GM19025 (cell line): ENCODE measurements around the gene MYL10.
"Not testable (repeated sequence)": the region's sequence is repeated elsewhere in the genome, so short reads cannot be mapped to it uniquely, and the experiment has no call there.

Experiments used
- ATAC-seq: cut with Tn5 transposase; IDR thresholded peaks from one replicate; pipeline ENCODE4 v1.9.1; 2021; ENCODE audit warnings: mild to moderate bottlenecking, low read depth, moderate library complexity; ENCODE audit not compliant: unreplicated experiment

MYL10 gene

GRCh38 chr7:101657171-101657570 is 28.1 kb upstream of the MYL10 start:
- ATAC-seq, result no peak

- no peak for ATAC-seq
Measured at GRCh38 chr7:101651112-101651511, 22.0 kb upstream of the MYL10 start.

GRCh38 chr7:101650579-101651081 is 21.5 kb upstream of the MYL10 start:
- ATAC-seq, result no peak

- ATAC-seq, result not testable (repeated sequence)
Measured at GRCh38 chr7:101647876-101648275, 18.8 kb upstream of the MYL10 start.

- no peak for ATAC-seq
Measured at GRCh38 chr7:101645951-101646350, 16.9 kb upstream of the MYL10 start.

- no peak for ATAC-seq
Measured at GRCh38 chr7:101644879-101645278, 15.8 kb upstream of the MYL10 start.

GRCh38 chr7:101639127-101639526 is 10.0 kb upstream of the MYL10 start:
- not testable (repeated sequence) for ATAC-seq

- ATAC-seq, result no peak
Measured at GRCh38 chr7:101636822-101637623, 7.9 kb upstream of the MYL10 start.

GRCh38 chr7:101635484-101635883 is 6.4 kb upstream of the MYL10 start:
- ATAC-seq, result no peak

- ATAC-seq, result no peak
Measured at GRCh38 chr7:101634196-101634717, 5.2 kb upstream of the MYL10 start.

- no peak for ATAC-seq
Measured at GRCh38 chr7:101633511-101633910, 4.4 kb upstream of the MYL10 start.

GRCh38 chr7:101632641-101633040 is 3.5 kb upstream of the MYL10 start:
- no peak for ATAC-seq

- no peak for ATAC-seq
Measured at GRCh38 chr7:101631224-101631714, 2.2 kb upstream of the MYL10 start.

GRCh38 chr7:101630591-101630990 is 1.5 kb upstream of the MYL10 start:
- no peak for ATAC-seq

GRCh38 chr7:101628522-101628921 is 574 bp downstream of the MYL10 start:
- no peak for ATAC-seq

GRCh38 chr7:101626758-101627157 is 2.3 kb downstream of the MYL10 start:
- ATAC-seq, result no peak

GRCh38 chr7:101626069-101626671 is 2.9 kb downstream of the MYL10 start:
- ATAC-seq, result no peak

GRCh38 chr7:101625031-101625791 is 3.9 kb downstream of the MYL10 start:
- ATAC-seq, result no peak

- no peak for ATAC-seq
Measured at GRCh38 chr7:101624246-101625001, 4.7 kb downstream of the MYL10 start.

GRCh38 chr7:101622609-101623173 is 6.4 kb downstream of the MYL10 start:
- ATAC-seq, result no peak
